Upper lobe of right lung (tissue), 1 donor: ENCODE results near the gene EIF2B5. TPM values are rescaled to one million over a fixed set of nuclear protein-coding genes. Genes with fewer than 3 reads are reported as not detected.
A peak's percentile ranks its signal among the peaks of the same experiment; 100 is the strongest.

Experiments used
- ATAC-seq: fragments of 200-7000 bp; cut with Tn5 transposase; one replicate; pipeline ENCODE4 v1.9.1; 2020; ENCODE audit warnings: mild to moderate bottlenecking, moderate library complexity
- DNase-seq: peaks from one replicate; pipeline ENCODE4 v3.0.0-alpha.2; 2020
- H3K27ac ChIP-seq: fragments of 200-600 bp; one replicate; pipeline ENCODE4 v1.8.0; 2022
- H3K27me3 ChIP-seq: fragments of 200-600 bp; one replicate; pipeline ENCODE4 v1.8.0; 2022; ENCODE audit warnings: mild to moderate bottlenecking
- H3K36me3 ChIP-seq: fragments of 200-600 bp; one replicate; pipeline ENCODE4 v1.8.0; 2022
- H3K4me1 ChIP-seq: fragments of 200-600 bp; one replicate; pipeline ENCODE4 v1.8.0; 2022
- H3K4me3 ChIP-seq: fragments of 200-600 bp; one replicate; pipeline ENCODE4 v1.8.0; 2022; ENCODE audit warnings: mild to moderate bottlenecking
- H3K9me3 ChIP-seq: fragments of 200-600 bp; one replicate; pipeline ENCODE4 v1.8.0; 2022
- CTCF ChIP-seq: fragments of 200-600 bp; IDR thresholded peaks from one replicate; pipeline ENCODE4 v1.8.0; 2022; ENCODE audit warnings: antibody characterized with exemption
- intact Hi-C: fragments of 100-400 bp; cut with DNase I; formaldehyde crosslinking; loops from one replicate; pipeline ENCODE4 v1.11.0; 2022
- total RNA-seq: library from RNA; stranded (reverse); fragmentation: NEBNext Ultra II Directional; extraction: Animal tissue kit (Norgen Biotek cat#: 25700); gene quantifications from one replicate; pipeline ENCODE4 v1.2.1, GENCODE V29; 2021
- donor health status: DM: no; HTN: yes; CAD: no; lungs with severe emphysema.

Gene EIF2B5
- total RNA-seq, 1 donor from 2014 or later, result 37.6 TPM

- ATAC-seq, result peak; percentile 92
- Histone ChIP-seq H3K27ac (no peak overlapping the region), H3K36me3 (no peaks in the 10 kb centered on the region), H3K4me1 (peaks cover 5% of the 10 kb centered on the region), H3K4me3 (no peak overlapping the region), H3K9me3 (no peaks in the 10 kb centered on the region), H3K27me3 (no peaks in the 10 kb centered on the region)
- intact Hi-C loops, result no loop called here
- TF ChIP-seq CTCF, result peak; percentile 42
- DNase-seq, result peak; percentile 70
Measured at GRCh38 chr3:184129012-184129411, 6.1 kb upstream of the EIF2B5 start.

GRCh38 chr3:184132945-184133344 is 2.2 kb upstream of the EIF2B5 start:
- H3K9me3 ChIP-seq, result no peaks in the 10 kb centered on the region
- TF ChIP-seq CTCF, result no peak
- H3K4me1 ChIP-seq, result peaks cover 22% of the 10 kb centered on the region
- intact Hi-C loops, result no loop called here
- H3K4me3 ChIP-seq, result no peak overlapping the region
- no peak for DNase-seq
- no peaks in the 10 kb centered on the region for H3K27me3 ChIP-seq
- no peak for ATAC-seq
- peaks cover 8% of the 10 kb centered on the region for H3K36me3 ChIP-seq
- H3K27ac ChIP-seq, result no peak overlapping the region

- Histone ChIP-seq H3K27ac (peak overlapping the region; percentile 94), H3K9me3 (no peaks in the 10 kb centered on the region), H3K4me1 (peaks cover 22% of the 10 kb centered on the region), H3K36me3 (peaks cover 20% of the 10 kb centered on the region), H3K4me3 (peak overlapping the region; percentile 98), H3K27me3 (no peaks in the 10 kb centered on the region)
- intact Hi-C loops, result no loop called here
- ATAC-seq (peak; percentile 89), DNase-seq (peak; percentile 94)
- TF ChIP-seq CTCF, result no peak
Measured at GRCh38 chr3:184133840-184134745, 1.1 kb upstream of the EIF2B5 start.

- DNase-seq, result no peak
- Histone ChIP-seq H3K36me3 (peaks cover 26% of the 10 kb centered on the region), H3K9me3 (no peaks in the 10 kb centered on the region), H3K27me3 (no peaks in the 10 kb centered on the region), H3K4me1 (peaks cover 22% of the 10 kb centered on the region), H3K27ac (peak overlapping the region; percentile 94), H3K4me3 (peak overlapping the region; percentile 98)
- TF ChIP-seq CTCF, result no peak
- no peak for ATAC-seq
- intact Hi-C loops, result no loop called here
Measured at GRCh38 chr3:184134746-184135148, 411 bp upstream of the EIF2B5 start.

- no peak for TF ChIP-seq CTCF
- Histone ChIP-seq H3K4me1 (peaks cover 22% of the 10 kb centered on the region), H3K36me3 (peaks cover 36% of the 10 kb centered on the region), H3K27ac (peak overlapping the region; percentile 94), H3K27me3 (no peaks in the 10 kb centered on the region), H3K4me3 (peak overlapping the region; percentile 98), H3K9me3 (no peaks in the 10 kb centered on the region)
- ATAC-seq (no peak), DNase-seq (no peak)
- intact Hi-C loops, result no loop called here
Measured at GRCh38 chr3:184135911-184136260, 728 bp downstream of the EIF2B5 start.
